GM12878 (cell line): Measurements from ENCODE around the gene CLEC2L. TPM values are rescaled to one million over a fixed set of nuclear protein-coding genes. Genes with fewer than 3 reads are reported as not detected.

ENCODE experiments used
- ATAC-seq: fragments of 200-7000 bp; cut with Tn5 transposase; 3 replicates; pipeline ENCODE4 v1.9.1; 2020; ENCODE audit warnings: mild to moderate bottlenecking, moderate library complexity
- BruUV-seq: library from RNA; stranded (reverse); fragments of 400-500 nt; replicated peaks from 2 replicates; lab custom pipeline; 2021; lab: Mats Ljungman, UMichigan
- CTCF ChIA-PET: fragments of 300-600 bp; sonication (Branson Sonifier 250); formaldehyde crosslinking; extraction: SDS; loops from one replicate; lab custom pipeline; 2021; ENCODE audit warnings: inconsistent platforms; lab: Yijun Ruan, JAX
- POLR2A ChIA-PET: fragments of 350-600 bp; formaldehyde crosslinking; extraction: SDS; loops from one replicate; lab custom pipeline; 2021; ENCODE audit warnings: inconsistent platforms; lab: Charles Lee
- RAD21 ChIA-PET: fragments of 300-600 bp; sonication (Branson Sonifier 250); formaldehyde crosslinking; loops from one replicate; lab custom pipeline; 2023; ENCODE audit warnings: antibody characterized with exemption; ENCODE audit not compliant: unreplicated experiment; lab: Charles Lee
- SMC1A ChIA-PET: fragments of 300-600 bp; sonication (Branson Sonifier 250); formaldehyde crosslinking; loops from one replicate; lab custom pipeline; 2023; ENCODE audit not compliant: unreplicated experiment, uncharacterized antibody; lab: Charles Lee
- DNase-seq: peaks from one replicate; pipeline ENCODE4 v3.0.0-alpha.2; 2011; ENCODE audit warnings: low read depth, low spot score
- FAIRE-seq: peaks from 3 replicates; lab custom pipeline; 2011; peaks lifted over from hg19 to GRCh38; lab: Jason Lieb, UNC
- H2AFZ ChIP-seq: 2 replicates; pipeline ENCODE4 v1.6.0; 2011; ENCODE audit warnings: low read depth, low read length, control low read depth; ENCODE audit not compliant: control insufficient read depth
- H3K27ac ChIP-seq: 2 replicates; pipeline ENCODE4 v1.5.1; 2011; ENCODE audit warnings: control low read depth; ENCODE audit not compliant: control insufficient read depth, insufficient read depth
- H3K27me3 ChIP-seq, 2 experiments: replicated peaks in 1 of 2; 2 replicates each; pipeline versions ENCODE4 v1.6.0 to v1.6.1; 2011; ENCODE audit warnings: low read length in 1 of 2; ENCODE audit not compliant: control insufficient read depth in 2 of 2, insufficient read depth in 2 of 2
- H3K36me3 ChIP-seq, 2 experiments: 2 replicates each; pipeline ENCODE4 v1.5.1; 2011; ENCODE audit warnings: low read length in 1 of 2; ENCODE audit not compliant: control insufficient read depth in 2 of 2, insufficient read depth in 2 of 2
- H3K4me1 ChIP-seq: 2 replicates; pipeline ENCODE4 v1.6.1; 2011; ENCODE audit warnings: mild to moderate bottlenecking, low read length, moderate library complexity, mixed read lengths; ENCODE audit not compliant: control insufficient read depth, insufficient read depth
- H3K4me2 ChIP-seq: 2 replicates; pipeline ENCODE4 v1.6.0; 2011; ENCODE audit warnings: control low read depth; ENCODE audit not compliant: control insufficient read depth, insufficient read depth
- H3K4me3 ChIP-seq: fragments of 200-600 bp; sonication (generic); 2 replicates; pipeline ENCODE4 v1.5.1; 2016
- H3K79me2 ChIP-seq: 2 replicates; pipeline ENCODE4 v1.6.0; 2011; ENCODE audit warnings: low read length; ENCODE audit not compliant: control insufficient read depth, insufficient read depth
- H3K9ac ChIP-seq: 2 replicates; pipeline ENCODE4 v1.8.0; 2011; ENCODE audit warnings: low read length, control low read depth, mixed read lengths; ENCODE audit not compliant: control insufficient read depth, insufficient read depth
- H3K9me3 ChIP-seq: replicated peaks from 3 replicates; pipeline ENCODE4 v1.5.1; 2011; ENCODE audit warnings: mild to moderate bottlenecking, low read length; ENCODE audit not compliant: control insufficient read depth, insufficient read depth
- H4K20me1 ChIP-seq: 2 replicates; pipeline ENCODE4 v1.6.0; 2011; ENCODE audit not compliant: control insufficient read depth, insufficient read depth
- BACH1 ChIP-seq: fragments of 450-650 bp; IDR thresholded peaks from 2 replicates; pipeline ENCODE4 v1.6.1; 2017; ENCODE audit warnings: mild to moderate bottlenecking, borderline replicate concordance
- EP300 ChIP-seq, 2 experiments: fragments of 150-350 bp in 1 of 2; IDR thresholded peaks; 2 replicates each; pipeline ENCODE4 v1.6.1; 2011 to 2012; ENCODE audit warnings: low read depth in 2 of 2, low read length in 2 of 2, borderline replicate concordance in 1 of 2, improper control_type of control experiment in 1 of 2, inconsistent platforms in 1 of 2; ENCODE audit not compliant: control insufficient read depth in 1 of 2
- NR2C2 ChIP-seq: IDR thresholded peaks from 2 replicates; pipeline ENCODE4 v1.6.1; 2011; ENCODE audit warnings: borderline replicate concordance, low read depth; ENCODE audit not compliant: control insufficient read depth, insufficient read length
- NR2F1 ChIP-seq: fragments of 450-650 bp; conservative IDR thresholded peaks from 2 replicates; pipeline ENCODE4 v1.6.1; 2017; ENCODE audit warnings: mild to moderate bottlenecking
- SMC3 ChIP-seq: IDR thresholded peaks from 2 replicates; pipeline ENCODE4 v1.6.1; 2011; ENCODE audit warnings: low read length, improper control_type of control experiment, borderline replicate concordance
- SREBF2 ChIP-seq: IDR thresholded peaks from 2 replicates; pipeline ENCODE4 v1.6.1; 2012; ENCODE audit warnings: mild to moderate bottlenecking, low read length
- YY1 ChIP-seq: IDR thresholded peaks from 2 replicates; pipeline ENCODE4 v1.6.1; 2011; ENCODE audit warnings: low read depth, mild to moderate bottlenecking, low read length
- ZBTB33 ChIP-seq: fragments of 450-650 bp; IDR thresholded peaks from 2 replicates; pipeline ENCODE4 v1.6.1; 2017; ENCODE audit warnings: mild to moderate bottlenecking
- ZNF24 ChIP-seq: fragments of 450-650 bp; IDR thresholded peaks from 2 replicates; pipeline ENCODE4 v1.6.1; 2017; ENCODE audit warnings: antibody characterized with exemption, mild to moderate bottlenecking
- WGBS: methylation state at CpG from one replicate; pipeline ENCODE4 v1.1.6; 2016; ENCODE audit warnings: low lambda C conversion rate; ENCODE audit not compliant: insufficient replicate concordance, insufficient coverage; ENCODE audit errors: missing lambda C conversion rate; 5-methylcytosine and 5-hydroxymethylcytosine counted together
- in situ Hi-C: fragments of 300-500 bp; cut with MboI; formaldehyde crosslinking; loops from 9 replicates; pipeline ENCODE4 v1.14.3; 2018; ENCODE audit warnings: mixed read lengths
- intact Hi-C: fragments of 100-400 bp; cut with micrococcal nuclease; formaldehyde crosslinking; loops from one replicate; pipeline ENCODE4 v1.14.2; 2022; ENCODE audit not compliant: unreplicated experiment
- polyA plus RNA-seq, 11 experiments: library from polyadenylated mRNA; depleted of rRNA in 4 of 11; unstranded in 6 of 11; stranded (reverse) in 5 of 11; fragments of >200 nt; fragmentation: Nextera tagmentation in 4 of 11; fragmentation: Illumina TruSeq in 1 of 11; extraction: Ambion mirVana in 4 of 11; extraction: Trizol in 1 of 11; gene quantifications; 1 replicate in 1 of 11; 2 replicates in 10 of 11; pipeline versions ENCODE4 v1.2.1 to v1.2.3, GENCODE V29; 2011 to 2016; ENCODE audit warnings: inconsistent platforms in 2 of 11, missing spikeins in 2 of 11, low read depth in 1 of 11
- total RNA-seq, 4 experiments: library from RNA; depleted of rRNA in 3 of 4; stranded (reverse); fragments of >200 nt in 3 of 4; fragmentation: Illumina TruSeq in 1 of 4; extraction: Trizol in 1 of 4; gene quantifications; 2 replicates each; pipeline versions ENCODE4 v1.2.1 to v1.2.3, GENCODE V29; 2013 to 2021
- TF ChIP-seq, protein P1 (sequence below): fragments of 450-650 bp; IDR thresholded peaks from 2 replicates; pipeline ENCODE4 v1.6.1; 2018; ENCODE audit warnings: borderline replicate concordance, mild to moderate bottlenecking; ENCODE audit not compliant: partially characterized antibody
- TF ChIP-seq, protein P2 (sequence below): fragments of 450-650 bp; formaldehyde crosslinking; IDR thresholded peaks from 2 replicates; pipeline ENCODE4 v1.5.0; 2022; ENCODE audit warnings: mild to moderate bottlenecking, missing genetic modification characterization
- TF ChIP-seq, protein P3 (sequence below): IDR thresholded peaks from 2 replicates; pipeline ENCODE4 v1.6.1; 2011; ENCODE audit warnings: borderline replicate concordance, low read depth, mild to moderate bottlenecking, moderate library complexity, mixed read lengths, low read length; ENCODE audit not compliant: insufficient read depth; ENCODE audit errors: extremely low read length

Gene CLEC2L
- total and polyA plus RNA-seq, 10 of the 15 experiments (the other 5 are each of a cell fraction or from before 2014, with no cell fraction given): not detected

GRCh38 chr7:139505563-139505962, 17.9 kb upstream of the CLEC2L start (continued):
- no peak for TF ChIP-seq SREBF2
- TF ChIP-seq, protein P1, sequence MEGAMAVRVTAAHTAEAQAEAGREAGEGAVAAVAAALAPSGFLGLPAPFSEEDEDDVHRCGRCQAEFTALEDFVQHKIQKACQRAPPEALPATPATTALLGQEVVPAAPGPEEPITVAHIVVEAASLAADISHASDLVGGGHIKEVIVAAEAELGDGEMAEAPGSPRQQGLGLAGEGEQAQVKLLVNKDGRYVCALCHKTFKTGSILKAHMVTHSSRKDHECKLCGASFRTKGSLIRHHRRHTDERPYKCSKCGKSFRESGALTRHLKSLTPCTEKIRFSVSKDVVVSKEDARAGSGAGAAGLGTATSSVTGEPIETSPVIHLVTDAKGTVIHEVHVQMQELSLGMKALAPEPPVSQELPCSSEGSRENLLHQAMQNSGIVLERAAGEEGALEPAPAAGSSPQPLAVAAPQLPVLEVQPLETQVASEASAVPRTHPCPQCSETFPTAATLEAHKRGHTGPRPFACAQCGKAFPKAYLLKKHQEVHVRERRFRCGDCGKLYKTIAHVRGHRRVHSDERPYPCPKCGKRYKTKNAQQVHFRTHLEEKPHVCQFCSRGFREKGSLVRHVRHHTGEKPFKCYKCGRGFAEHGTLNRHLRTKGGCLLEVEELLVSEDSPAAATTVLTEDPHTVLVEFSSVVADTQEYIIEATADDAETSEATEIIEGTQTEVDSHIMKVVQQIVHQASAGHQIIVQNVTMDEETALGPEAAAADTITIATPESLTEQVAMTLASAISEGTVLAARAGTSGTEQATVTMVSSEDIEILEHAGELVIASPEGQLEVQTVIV: no peak
- TF ChIP-seq SMC3: 0 out of 2 replicates have a peak, but pooled peaks have one; percentile 24
- no peak for TF ChIP-seq NR2C2
- 0 out of 2 replicates have a peak, but pooled peaks have one; percentile 37 for TF ChIP-seq NR2F1

- WGBS: 82% methylated on average over 2 of the region's 2 CpGs
- ChIA-PET POLR2A (no interaction called here), RAD21 (no interaction called here), CTCF (interaction anchor here (1.0 to 3.2 kb wide), 3 partner anchors 10 to 108 kb away, joined by 3 to 16 read pairs (median 3); no protein-coding TSS in a partner anchor), SMC1A (no interaction called here)
- H3K9me3 ChIP-seq: no peaks in the 10 kb centered on the region
- no peak for DNase-seq
- in situ Hi-C loops (no loop called here), intact Hi-C loops (loop anchor here (10.0 kb wide), 1 partner anchor 95 kb away; no protein-coding TSS in a partner anchor)
- no peak overlapping the region for H3K4me3 ChIP-seq
- TF ChIP-seq EP300 (IDR thresholded peaks at IDR 0.05; ENCODE audit: borderline replicate concordance in 1 of 2, control insufficient read depth in 1 of 2, low read depth in 2 of 2, low read length in 2 of 2) (no peak), ZNF24 (no peak), BACH1 (no peak), YY1 (no peak), ZBTB33 (no peak)
- TF ChIP-seq, protein P2, sequence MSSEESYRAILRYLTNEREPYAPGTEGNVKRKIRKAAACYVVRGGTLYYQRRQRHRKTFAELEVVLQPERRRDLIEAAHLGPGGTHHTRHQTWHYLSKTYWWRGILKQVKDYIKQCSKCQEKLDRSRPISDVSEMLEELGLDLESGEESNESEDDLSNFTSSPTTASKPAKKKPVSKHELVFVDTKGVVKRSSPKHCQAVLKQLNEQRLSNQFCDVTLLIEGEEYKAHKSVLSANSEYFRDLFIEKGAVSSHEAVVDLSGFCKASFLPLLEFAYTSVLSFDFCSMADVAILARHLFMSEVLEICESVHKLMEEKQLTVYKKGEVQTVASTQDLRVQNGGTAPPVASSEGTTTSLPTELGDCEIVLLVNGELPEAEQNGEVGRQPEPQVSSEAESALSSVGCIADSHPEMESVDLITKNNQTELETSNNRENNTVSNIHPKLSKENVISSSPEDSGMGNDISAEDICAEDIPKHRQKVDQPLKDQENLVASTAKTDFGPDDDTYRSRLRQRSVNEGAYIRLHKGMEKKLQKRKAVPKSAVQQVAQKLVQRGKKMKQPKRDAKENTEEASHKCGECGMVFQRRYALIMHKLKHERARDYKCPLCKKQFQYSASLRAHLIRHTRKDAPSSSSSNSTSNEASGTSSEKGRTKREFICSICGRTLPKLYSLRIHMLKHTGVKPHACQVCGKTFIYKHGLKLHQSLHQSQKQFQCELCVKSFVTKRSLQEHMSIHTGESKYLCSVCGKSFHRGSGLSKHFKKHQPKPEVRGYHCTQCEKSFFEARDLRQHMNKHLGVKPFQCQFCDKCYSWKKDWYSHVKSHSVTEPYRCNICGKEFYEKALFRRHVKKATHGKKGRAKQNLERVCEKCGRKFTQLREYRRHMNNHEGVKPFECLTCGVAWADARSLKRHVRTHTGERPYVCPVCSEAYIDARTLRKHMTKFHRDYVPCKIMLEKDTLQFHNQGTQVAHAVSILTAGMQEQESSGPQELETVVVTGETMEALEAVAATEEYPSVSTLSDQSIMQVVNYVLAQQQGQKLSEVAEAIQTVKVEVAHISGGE: no peak
- TF ChIP-seq, protein P3, sequence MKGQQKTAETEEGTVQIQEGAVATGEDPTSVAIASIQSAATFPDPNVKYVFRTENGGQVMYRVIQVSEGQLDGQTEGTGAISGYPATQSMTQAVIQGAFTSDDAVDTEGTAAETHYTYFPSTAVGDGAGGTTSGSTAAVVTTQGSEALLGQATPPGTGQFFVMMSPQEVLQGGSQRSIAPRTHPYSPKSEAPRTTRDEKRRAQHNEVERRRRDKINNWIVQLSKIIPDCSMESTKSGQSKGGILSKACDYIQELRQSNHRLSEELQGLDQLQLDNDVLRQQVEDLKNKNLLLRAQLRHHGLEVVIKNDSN: no peak
- H2AFZ ChIP-seq: no peak overlapping the region
- no peaks in the 10 kb centered on the region for H4K20me1 ChIP-seq
- ATAC-seq: no peak
- no TSS peak for BruUV-seq
- H3K27me3 ChIP-seq: no peaks in the 10 kb centered on the region
- no peak overlapping the region for H3K27ac ChIP-seq
- H3K4me2 ChIP-seq: no peak overlapping the region
- H3K79me2 ChIP-seq: no peaks in the 10 kb centered on the region
- no peak for FAIRE-seq
- H3K4me1 ChIP-seq: no peaks in the 10 kb centered on the region
- no peak overlapping the region for H3K9ac ChIP-seq
- no peaks in the 10 kb centered on the region for H3K36me3 ChIP-seq
Observed at GRCh38 chr7:139509535-139509934, 13.9 kb upstream of the CLEC2L start.
